Keratinocyte (primary cell): ENCODE results near the gene TMEM143. TPM values are rescaled to one million over a fixed set of nuclear protein-coding genes. Genes with fewer than 3 reads are reported as not detected.

Experiments used
- DNase-seq: peaks from one replicate; pipeline ENCODE4 v3.0.0-alpha.2; 2011; ENCODE audit warnings: low read depth, missing footprints, low spot score
- FAIRE-seq: peaks from 2 replicates; lab custom pipeline; 2011; peaks lifted over from hg19 to GRCh38; lab: Jason Lieb, UNC
- H2AFZ ChIP-seq: 2 replicates; pipeline ENCODE4 v1.6.0; 2012; ENCODE audit warnings: low read length, control low read depth, inconsistent platforms; ENCODE audit not compliant: control insufficient read depth
- H3K27ac ChIP-seq: 2 replicates; pipeline ENCODE4 v1.5.1; 2011; ENCODE audit warnings: low read length; ENCODE audit not compliant: control insufficient read depth, insufficient read depth
- H3K27me3 ChIP-seq: 3 replicates; pipeline ENCODE4 v1.6.0; 2011; ENCODE audit warnings: low read length; ENCODE audit not compliant: control insufficient read depth, insufficient read depth; ENCODE audit errors: extremely low read depth
- H3K36me3 ChIP-seq, 2 experiments: 2 replicates in 1 of 2; 3 replicates in 1 of 2; pipeline ENCODE4 v1.5.1; 2011; ENCODE audit warnings: low read length in 2 of 2, mild to moderate bottlenecking in 1 of 2; ENCODE audit not compliant: control insufficient read depth in 2 of 2, insufficient read depth in 2 of 2; ENCODE audit errors: extremely low read depth in 1 of 2
- H3K4me1 ChIP-seq: 3 replicates; pipeline ENCODE4 v1.5.1; 2011; ENCODE audit warnings: low read length; ENCODE audit not compliant: control insufficient read depth, insufficient read depth; ENCODE audit errors: extremely low read depth
- H3K4me2 ChIP-seq: 3 replicates; pipeline ENCODE4 v1.6.0; 2011; ENCODE audit warnings: low read depth, low read length; ENCODE audit not compliant: control insufficient read depth, insufficient read depth; ENCODE audit errors: extremely low read depth
- H3K4me3 ChIP-seq, 3 experiments: fragments of 200-600 bp in 1 of 3; sonication (generic) in 1 of 3; 2 replicates in 2 of 3; 3 replicates in 1 of 3; pipeline ENCODE4 v1.5.1; 2011 to 2016; ENCODE audit warnings: low read length in 3 of 3, mild to moderate bottlenecking in 3 of 3, control low read depth in 2 of 3, inconsistent platforms in 1 of 3, low read depth in 1 of 3, mixed read lengths in 1 of 3, mixed run types in 1 of 3, moderate library complexity in 1 of 3; ENCODE audit not compliant: control insufficient read depth in 2 of 3, insufficient read depth in 2 of 3; ENCODE audit errors: extremely low read depth in 1 of 3
- H3K79me2 ChIP-seq: 2 replicates; pipeline ENCODE4 v1.6.0; 2012; ENCODE audit warnings: low read length; ENCODE audit not compliant: control insufficient read depth, insufficient read depth
- H3K9ac ChIP-seq: 3 replicates; pipeline ENCODE4 v1.6.0; 2011; ENCODE audit warnings: low read length; ENCODE audit not compliant: control insufficient read depth, insufficient read depth; ENCODE audit errors: extremely low read depth
- H3K9me1 ChIP-seq: 3 replicates; pipeline ENCODE4 v1.6.0; 2011; ENCODE audit warnings: low read length; ENCODE audit not compliant: control insufficient read depth, insufficient read depth; ENCODE audit errors: extremely low read depth
- H3K9me3 ChIP-seq: 2 replicates; pipeline ENCODE4 v1.5.1; 2012; ENCODE audit warnings: low read depth, low read length; ENCODE audit not compliant: control insufficient read depth
- H4K20me1 ChIP-seq: 3 replicates; pipeline ENCODE4 v1.6.0; 2011; ENCODE audit warnings: low read length; ENCODE audit not compliant: control insufficient read depth, insufficient read depth; ENCODE audit errors: extremely low read depth
- EZH2 ChIP-seq: IDR thresholded peaks from one replicate; pipeline ENCODE4 v1.6.1; 2012; ENCODE audit warnings: inconsistent platforms, mild to moderate bottlenecking, low read length, moderate library complexity
- dilution Hi-C: fragments of 300-500 bp; cut with MboI; formaldehyde crosslinking; loops from one replicate; pipeline ENCODE4 v1.7.0; 2020; ENCODE audit warnings: low sequenced_read_pairs; ENCODE audit not compliant: extremely low pct_ligation_motif_present
- polyA plus RNA-seq, 5 experiments: library from polyadenylated mRNA; depleted of rRNA in 3 of 5; stranded (reverse) in 3 of 5; stranded (forward) in 1 of 5; unstranded in 1 of 5; fragments of >200 nt; gene quantifications; 1 replicate in 1 of 5; 2 replicates in 3 of 5; 3 replicates in 1 of 5; pipeline versions ENCODE4 v1.2.1 to v1.2.3, GENCODE V29; 2011 to 2012; ENCODE audit warnings: missing spikeins in 2 of 5, low read depth in 1 of 5, low replicate concordance in 1 of 5
- TF ChIP-seq, protein P1 (sequence below), 3 experiments: IDR thresholded peaks in 1 of 3; conservative IDR thresholded peaks in 1 of 3; optimal IDR thresholded peaks in 1 of 3; 2 replicates in 2 of 3; 3 replicates in 1 of 3; pipeline versions ENCODE3 to v1.5.1; 2011; ENCODE audit warnings: low read length in 3 of 3, mild to moderate bottlenecking in 3 of 3, moderate library complexity in 2 of 3, control low read depth in 1 of 3, inconsistent platforms in 1 of 3; ENCODE audit not compliant: insufficient read depth in 2 of 3; ENCODE audit errors: extremely low read depth in 1 of 3

The TMEM143 gene
- polyA plus RNA-seq, 1 donor (not counting 4 experiments of a cell fraction or from before 2014, with no cell fraction given), result 2.9 TPM

DNA sequence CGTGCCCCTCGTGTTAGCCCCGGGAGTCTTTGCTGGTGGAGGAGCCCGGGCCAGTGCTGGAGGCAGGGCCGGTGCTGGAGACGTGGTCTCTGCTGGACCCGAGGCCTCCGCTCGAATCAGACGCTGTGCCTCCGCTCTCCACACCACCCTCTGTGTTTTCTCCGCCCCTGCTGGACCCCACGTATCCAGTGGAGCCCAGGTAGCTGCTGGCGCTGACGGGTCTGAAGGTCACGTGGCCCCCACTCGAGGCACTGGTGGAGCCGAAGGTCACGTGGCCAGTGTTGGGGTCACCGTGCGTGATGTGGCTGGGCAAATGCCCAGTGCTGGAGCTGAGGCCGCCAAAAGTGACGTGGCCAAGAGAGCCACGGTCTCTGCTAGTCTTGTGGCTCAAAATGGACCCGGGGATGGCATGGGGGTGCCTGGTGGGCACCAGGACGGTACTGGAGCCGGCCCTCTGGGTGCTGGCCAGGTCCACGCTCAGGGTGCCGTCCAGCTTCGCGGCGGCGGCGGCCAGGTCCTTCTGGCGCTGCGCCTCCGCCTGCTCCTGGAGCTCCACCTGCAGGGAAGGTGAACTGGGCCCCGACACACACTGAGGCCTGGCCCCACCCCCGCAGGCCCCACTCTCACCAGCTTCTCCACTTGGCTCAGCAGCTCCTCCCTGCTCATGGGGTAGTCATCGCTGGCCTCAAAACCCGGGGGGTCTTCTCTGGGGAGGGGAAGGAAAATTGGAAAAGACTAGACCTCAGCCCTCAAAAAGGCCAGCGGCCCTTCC lies 66.6 kb downstream of the TMEM143 start:
- H3K36me3 ChIP-seq, result no peaks in the 10 kb centered on the region
- H3K9ac ChIP-seq, result no peak overlapping the region
- no peaks in the 10 kb centered on the region for H4K20me1 ChIP-seq
- no peaks in the 10 kb centered on the region for H3K4me1 ChIP-seq
- no peaks in the 10 kb centered on the region for H3K9me1 ChIP-seq
- TF ChIP-seq EZH2, result no peak
- H3K4me2 ChIP-seq, result no peak overlapping the region
- no peak overlapping the region for H3K27ac ChIP-seq
- DNase-seq (no peak), FAIRE-seq (no peak)
- no peak overlapping the region for H2AFZ ChIP-seq
- no peak overlapping the region for H3K4me3 ChIP-seq
- H3K27me3 ChIP-seq, result no peaks in the 10 kb centered on the region
- dilution Hi-C loops, result no loop called here
- H3K79me2 ChIP-seq, result no peaks in the 10 kb centered on the region
- H3K9me3 ChIP-seq, result no peaks in the 10 kb centered on the region

DNA sequence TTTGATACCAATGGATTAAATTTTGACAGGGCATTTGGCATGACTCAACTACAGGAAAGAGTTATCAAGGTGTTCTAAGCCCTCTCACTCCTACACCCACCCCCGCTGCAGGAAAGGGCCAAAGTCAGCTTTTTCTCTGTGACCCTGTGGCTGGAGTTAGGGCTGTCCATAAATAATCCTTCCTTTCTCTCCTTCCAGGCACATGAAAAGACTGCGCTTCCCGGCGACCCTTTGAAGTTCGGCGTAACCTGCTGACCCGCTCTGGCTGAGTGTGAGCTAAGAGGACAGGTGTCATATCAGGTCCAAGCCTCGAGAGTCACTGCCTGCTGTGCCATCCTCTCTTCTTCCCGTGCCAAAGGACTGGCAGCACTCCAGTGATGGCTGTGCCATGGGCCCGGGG lies 68.3 kb downstream of the TMEM143 start:
- no peaks in the 10 kb centered on the region for H3K36me3 ChIP-seq
- no peak overlapping the region for H3K27ac ChIP-seq
- H3K9me3 ChIP-seq, result no peaks in the 10 kb centered on the region
- FAIRE-seq (no peak), DNase-seq (no peak)
- no peaks in the 10 kb centered on the region for H4K20me1 ChIP-seq
- H3K9ac ChIP-seq, result no peak overlapping the region
- H3K79me2 ChIP-seq, result no peaks in the 10 kb centered on the region
- no peak overlapping the region for H3K4me3 ChIP-seq
- H2AFZ ChIP-seq, result no peak overlapping the region
- no peak for TF ChIP-seq EZH2
- TF ChIP-seq, protein P1, sequence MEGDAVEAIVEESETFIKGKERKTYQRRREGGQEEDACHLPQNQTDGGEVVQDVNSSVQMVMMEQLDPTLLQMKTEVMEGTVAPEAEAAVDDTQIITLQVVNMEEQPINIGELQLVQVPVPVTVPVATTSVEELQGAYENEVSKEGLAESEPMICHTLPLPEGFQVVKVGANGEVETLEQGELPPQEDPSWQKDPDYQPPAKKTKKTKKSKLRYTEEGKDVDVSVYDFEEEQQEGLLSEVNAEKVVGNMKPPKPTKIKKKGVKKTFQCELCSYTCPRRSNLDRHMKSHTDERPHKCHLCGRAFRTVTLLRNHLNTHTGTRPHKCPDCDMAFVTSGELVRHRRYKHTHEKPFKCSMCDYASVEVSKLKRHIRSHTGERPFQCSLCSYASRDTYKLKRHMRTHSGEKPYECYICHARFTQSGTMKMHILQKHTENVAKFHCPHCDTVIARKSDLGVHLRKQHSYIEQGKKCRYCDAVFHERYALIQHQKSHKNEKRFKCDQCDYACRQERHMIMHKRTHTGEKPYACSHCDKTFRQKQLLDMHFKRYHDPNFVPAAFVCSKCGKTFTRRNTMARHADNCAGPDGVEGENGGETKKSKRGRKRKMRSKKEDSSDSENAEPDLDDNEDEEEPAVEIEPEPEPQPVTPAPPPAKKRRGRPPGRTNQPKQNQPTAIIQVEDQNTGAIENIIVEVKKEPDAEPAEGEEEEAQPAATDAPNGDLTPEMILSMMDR (optimal IDR thresholded peaks at IDR 0.05 in 1 of 3, IDR thresholded peaks at IDR 0.05 in 1 of 3, conservative IDR thresholded peaks at IDR 0.05 in 1 of 3; ENCODE audit: extremely low read depth in 1 of 3, insufficient read depth in 2 of 3, low read length in 3 of 3), result no peak
- H3K4me1 ChIP-seq, result peaks cover 6% of the 10 kb centered on the region
- no peaks in the 10 kb centered on the region for H3K9me1 ChIP-seq
- no peaks in the 10 kb centered on the region for H3K27me3 ChIP-seq
- dilution Hi-C loops, result no loop called here
- H3K4me2 ChIP-seq, result no peak overlapping the region
